GM23338 (cell line): ENCODE data around the gene ZNF385C. TPM values are rescaled to one million over a fixed set of nuclear protein-coding genes. Genes with fewer than 3 reads are reported as not detected.
A peak's percentile ranks its signal among the peaks of the same experiment; 100 is the strongest.

Experiments
- ATAC-seq: fragments of 200-7000 bp; cut with Tn5 transposase; 3 replicates; pipeline ENCODE4 v1.9.1; 2020
- DNase-seq: peaks from one replicate; pipeline ENCODE4 v3.0.0-alpha.2; 2015; ENCODE audit warnings: low spot score
- H2AFZ ChIP-seq: fragments of 200-600 bp; sonication (generic); 2 replicates; pipeline ENCODE4 v1.8.0; 2016; ENCODE audit warnings: antibody characterized with exemption, mild to moderate bottlenecking, moderate library complexity
- H3F3A ChIP-seq: fragments of 200-600 bp; sonication (generic); replicated peaks from 2 replicates; pipeline ENCODE4 v1.8.0; 2017; ENCODE audit warnings: antibody characterized with exemption, mixed run types, low read depth
- H3K27ac ChIP-seq: fragments of 200-600 bp; sonication (generic); 2 replicates; pipeline ENCODE4 v1.6.1; 2016; ENCODE audit warnings: low read depth
- H3K27me3 ChIP-seq: fragments of 200-600 bp; sonication (generic); 2 replicates; pipeline ENCODE4 v1.8.0; 2016; ENCODE audit warnings: mild to moderate bottlenecking, mixed run types, moderate library complexity; ENCODE audit not compliant: insufficient read depth
- H3K36me3 ChIP-seq: fragments of 200-600 bp; sonication (generic); 2 replicates; pipeline ENCODE4 v1.8.0; 2016; ENCODE audit warnings: mild to moderate bottlenecking; ENCODE audit not compliant: insufficient read depth
- H3K4me1 ChIP-seq: fragments of 200-600 bp; sonication (generic); 2 replicates; pipeline ENCODE4 v1.8.0; 2016; ENCODE audit warnings: mild to moderate bottlenecking, moderate library complexity; ENCODE audit not compliant: insufficient read depth
- H3K4me2 ChIP-seq: fragments of 200-600 bp; sonication (generic); 2 replicates; pipeline ENCODE4 v1.7.1; 2017; ENCODE audit warnings: mixed run types
- H3K4me3 ChIP-seq: fragments of 200-600 bp; sonication (generic); 2 replicates; pipeline ENCODE4 v1.6.1; 2016; ENCODE audit warnings: mixed run types
- H3K79me2 ChIP-seq: fragments of 200-600 bp; sonication (generic); replicated peaks from 2 replicates; pipeline ENCODE4 v1.8.0; 2017; ENCODE audit warnings: mild to moderate bottlenecking; ENCODE audit not compliant: insufficient read depth
- H3K9me2 ChIP-seq: fragments of 200-600 bp; sonication (generic); 2 replicates; pipeline ENCODE4 v1.8.0; 2017; ENCODE audit not compliant: insufficient read depth
- H4K20me1 ChIP-seq: fragments of 200-600 bp; sonication (generic); replicated peaks from 2 replicates; pipeline ENCODE4 v1.8.0; 2017; ENCODE audit warnings: mild to moderate bottlenecking; ENCODE audit not compliant: insufficient read depth
- H3K27ac Mint-ChIP-seq: 2 replicates; pipeline ENCODE4 v1.8.0; 2020; ENCODE audit warnings: inconsistent platforms, mild to moderate bottlenecking, moderate library complexity, mixed read lengths
- H3K27me3 Mint-ChIP-seq: 3 replicates; pipeline ENCODE4 v1.8.0; 2022; ENCODE audit warnings: low read depth, mild to moderate bottlenecking, moderate library complexity, mixed read lengths, inconsistent platforms; ENCODE audit not compliant: insufficient read depth, poor library complexity
- H3K36me3 Mint-ChIP-seq: 3 replicates; pipeline ENCODE4 v1.8.0; 2021; ENCODE audit warnings: low read depth, mild to moderate bottlenecking, inconsistent platforms, moderate library complexity, mixed read lengths
- H3K4me1 Mint-ChIP-seq: 3 replicates; pipeline ENCODE4 v1.8.0; 2020; ENCODE audit warnings: mild to moderate bottlenecking, inconsistent platforms, mixed read lengths
- H3K4me3 Mint-ChIP-seq: 3 replicates; pipeline ENCODE4 v1.8.0; 2021; ENCODE audit warnings: moderate library complexity, mild to moderate bottlenecking, inconsistent platforms, mixed read lengths
- H3K9me3 Mint-ChIP-seq: 3 replicates; pipeline ENCODE4 v1.8.0; 2020; ENCODE audit warnings: moderate library complexity, mild to moderate bottlenecking, inconsistent platforms, mixed read lengths
- CREB1 ChIP-seq: fragments of 250-450 bp; sonication (Bioruptor Pico); IDR thresholded peaks from 2 replicates; pipeline ENCODE4 v1.5.0; 2020; ENCODE audit warnings: low read depth, mild to moderate bottlenecking, moderate library complexity
- JUNB ChIP-seq: IDR thresholded peaks from one replicate; pipeline ENCODE4 v1.6.1; 2016; ENCODE audit warnings: antibody characterized with exemption; ENCODE audit not compliant: unreplicated experiment
- NANOG ChIP-seq: IDR thresholded peaks from 2 replicates; pipeline ENCODE4 v1.6.1; 2016; ENCODE audit warnings: antibody characterized with exemption, borderline replicate concordance
- REST ChIP-seq: IDR thresholded peaks from one replicate; pipeline ENCODE4 v1.6.1; 2018; ENCODE audit warnings: antibody characterized with exemption; ENCODE audit not compliant: unreplicated experiment
- STAT1 ChIP-seq: IDR thresholded peaks from one replicate; pipeline ENCODE4 v1.6.1; 2016; ENCODE audit warnings: antibody characterized with exemption; ENCODE audit not compliant: unreplicated experiment
- ZNF114 ChIP-seq: fragments of 250-450 bp; sonication (Bioruptor Pico); IDR thresholded peaks from 2 replicates; pipeline ENCODE4 v1.5.0; 2020; ENCODE audit warnings: mild to moderate bottlenecking, moderate library complexity
- polyA plus RNA-seq: library from polyadenylated mRNA; unstranded; fragments of >200 nt; fragmentation: Nextera tagmentation; extraction: Ambion mirVana; gene quantifications from 2 replicates; pipeline ENCODE4 v1.2.1, GENCODE V29; 2016
- total RNA-seq: library from RNA; depleted of rRNA; stranded (reverse); fragments of >200 nt; shearing (Covaris generic); gene quantifications from 2 replicates; pipeline ENCODE4 v1.2.3, GENCODE V29; 2014
- TF ChIP-seq, protein P1 (sequence below): IDR thresholded peaks from 2 replicates; pipeline ENCODE4 v1.6.1; 2016; ENCODE audit warnings: antibody characterized with exemption

The ZNF385C gene
- total and polyA plus RNA-seq, 2 experiments from 2014 or later, result 1.9 to 3.1 TPM

DNA sequence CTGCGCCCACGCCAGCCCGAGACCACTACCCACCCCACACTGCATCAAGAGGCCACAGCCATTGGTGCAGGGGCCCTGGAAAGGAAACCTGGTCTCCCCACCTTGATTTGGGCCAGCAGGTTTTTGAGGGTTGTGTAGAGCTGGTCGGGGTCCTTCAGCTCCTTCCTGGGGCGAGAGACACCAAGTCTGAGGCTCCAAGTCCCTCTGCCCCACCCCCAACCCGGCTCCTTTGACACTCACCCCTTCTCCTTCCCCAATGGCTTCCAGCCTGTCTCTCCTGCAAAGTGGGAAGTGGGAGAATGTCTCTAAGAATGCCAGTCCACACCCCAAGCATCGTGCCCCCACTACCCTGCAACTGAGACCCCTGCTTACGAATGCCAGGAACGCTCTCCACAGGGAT is 15.8 kb upstream of the ZNF385C start (continued):
- TF ChIP-seq JUNB, result no peak
- no peak for TF ChIP-seq NANOG
- TF ChIP-seq, protein P1, sequence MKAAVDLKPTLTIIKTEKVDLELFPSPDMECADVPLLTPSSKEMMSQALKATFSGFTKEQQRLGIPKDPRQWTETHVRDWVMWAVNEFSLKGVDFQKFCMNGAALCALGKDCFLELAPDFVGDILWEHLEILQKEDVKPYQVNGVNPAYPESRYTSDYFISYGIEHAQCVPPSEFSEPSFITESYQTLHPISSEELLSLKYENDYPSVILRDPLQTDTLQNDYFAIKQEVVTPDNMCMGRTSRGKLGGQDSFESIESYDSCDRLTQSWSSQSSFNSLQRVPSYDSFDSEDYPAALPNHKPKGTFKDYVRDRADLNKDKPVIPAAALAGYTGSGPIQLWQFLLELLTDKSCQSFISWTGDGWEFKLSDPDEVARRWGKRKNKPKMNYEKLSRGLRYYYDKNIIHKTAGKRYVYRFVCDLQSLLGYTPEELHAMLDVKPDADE, result no peak
- TF ChIP-seq ZNF114 (CRISPR knock-in tag), result no peak
- TF ChIP-seq REST, result no peak

DNA sequence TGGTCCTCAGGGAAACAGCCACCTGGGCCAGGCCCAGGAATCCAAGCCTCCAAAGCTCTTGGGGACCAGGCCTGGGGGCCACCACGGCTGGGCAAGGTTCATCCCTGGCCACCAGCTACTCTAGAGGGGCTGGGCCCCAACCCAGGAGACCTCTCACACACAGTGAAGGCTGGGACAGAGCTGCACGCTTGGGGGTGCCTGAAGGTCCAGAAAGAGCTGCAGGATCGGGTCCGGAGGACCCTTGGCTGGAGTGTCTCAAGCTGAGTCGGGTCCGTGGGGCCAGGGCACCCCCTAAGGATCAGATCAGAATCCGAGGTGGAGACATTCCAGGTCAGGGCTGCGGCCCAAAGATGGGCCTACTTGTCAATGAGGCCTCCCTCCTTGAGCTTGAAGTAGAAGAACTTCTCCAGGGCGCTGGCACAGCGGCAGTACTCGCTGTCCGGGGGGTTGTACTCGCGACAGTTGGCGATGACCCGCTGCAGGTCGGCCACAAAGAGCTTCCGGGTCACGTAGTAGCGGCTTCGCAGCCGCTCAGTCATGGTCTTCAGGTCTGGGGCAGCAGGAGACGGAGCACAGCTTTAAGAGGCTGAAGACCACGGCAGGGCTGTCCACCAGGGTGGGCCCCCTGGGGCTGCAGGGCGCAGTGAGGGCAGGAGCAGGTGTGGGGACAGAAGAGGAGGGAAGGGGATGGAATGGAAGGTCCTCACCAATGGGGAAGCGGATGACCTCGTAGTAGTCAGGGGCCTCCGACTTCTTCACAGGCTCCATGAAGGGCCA is 15.2 kb upstream of the ZNF385C start:
- H3K27ac Mint-ChIP-seq, result peak overlapping the region; percentile 52; the same call in 1 of the 2 replicates
- TF ChIP-seq CREB1 (no peak), STAT1 (no peak), JUNB (no peak), REST (no peak)
- TF ChIP-seq, protein P1, result no peak

More for the DNA sequence above, 15.2 kb upstream of the ZNF385C start:
- Mint-ChIP-seq H3K27me3 (peaks cover 24% of the 10 kb centered on the region), H3K9me3 (no peaks in the 10 kb centered on the region), H3K4me1 (peaks cover 17% of the 10 kb centered on the region), H3K4me3 (no peak overlapping the region), H3K36me3 (peaks cover 24% of the 10 kb centered on the region)
- Histone ChIP-seq H2AFZ (no peak overlapping the region), H3K36me3 (no peaks in the 10 kb centered on the region; the same call in 1 of the 2 replicates), H3K4me1 (peaks cover 2% of the 10 kb centered on the region), H3K27me3 (no peaks in the 10 kb centered on the region), H3K27ac (no peak overlapping the region), H3K79me2 (no peaks in the 10 kb centered on the region), H4K20me1 (0 out of 2 replicates have a peak, but pooled peaks cover 5% of the 10 kb centered on the region), H3K4me3 (no peak overlapping the region), H3K9me2 (no peaks in the 10 kb centered on the region), H3F3A (0 out of 2 replicates have a peak, but pooled peaks cover 8% of the 10 kb centered on the region), H3K4me2 (no peak overlapping the region)
- no peak for ATAC-seq
- no peak for DNase-seq
